WTC11 (cell line): ENCODE results near the gene PI4K2A. TPM values are rescaled to one million over a fixed set of nuclear protein-coding genes. Genes with fewer than 3 reads are reported as not detected.

ENCODE experiments used
- ATAC-seq: fragments of 200-7000 bp; cut with Tn5 transposase; 2 replicates; pipeline ENCODE4 v1.10.0; 2021; ENCODE audit warnings: mild to moderate bottlenecking, moderate library complexity
- CTCF ChIA-PET: fragments of 300-600 bp; sonication (Branson Sonifier 250); formaldehyde crosslinking; loops from one replicate; lab custom pipeline; 2021; ENCODE audit warnings: antibody characterized with exemption; lab: Charles Lee
- POLR2A ChIA-PET: fragments of 350-600 bp; sonication (Branson Sonifier 250); formaldehyde crosslinking; loops from one replicate; lab custom pipeline; 2021; ENCODE audit warnings: antibody characterized with exemption; lab: Charles Lee
- DNase-seq: peaks from one replicate; pipeline ENCODE4 v3.0.0; 2021; ENCODE audit warnings: low spot score
- H3K27ac Mint-ChIP-seq: 2 replicates; pipeline ENCODE4 v1.8.0; 2021; ENCODE audit warnings: mixed read lengths
- H3K27me3 Mint-ChIP-seq: 2 replicates; pipeline ENCODE4 v1.8.0; 2021; ENCODE audit warnings: low read depth, mild to moderate bottlenecking, moderate library complexity, mixed read lengths
- H3K36me3 Mint-ChIP-seq: 2 replicates; pipeline ENCODE4 v1.8.0; 2021; ENCODE audit warnings: mixed read lengths
- H3K4me1 Mint-ChIP-seq: 2 replicates; pipeline ENCODE4 v1.8.0; 2022; ENCODE audit warnings: mixed read lengths
- H3K4me3 Mint-ChIP-seq: 2 replicates; pipeline ENCODE4 v1.8.0; 2021; ENCODE audit warnings: mild to moderate bottlenecking, moderate library complexity, mixed read lengths
- H3K9me3 Mint-ChIP-seq: 2 replicates; pipeline ENCODE4 v1.8.0; 2021; ENCODE audit warnings: mixed read lengths
- AFF4 ChIP-seq: sonication (generic); formaldehyde crosslinking; IDR thresholded peaks from 2 replicates; pipeline ENCODE4 v1.8.1; 2023; ENCODE audit warnings: mild to moderate bottlenecking, missing genetic modification reagents, borderline replicate concordance
- CBFB ChIP-seq: sonication (generic); formaldehyde crosslinking; IDR thresholded peaks from 2 replicates; pipeline ENCODE4 v1.8.1; 2022; ENCODE audit warnings: mild to moderate bottlenecking, low read depth, missing genetic modification reagents
- E2F1 ChIP-seq: sonication (generic); formaldehyde crosslinking; IDR thresholded peaks from 2 replicates; pipeline ENCODE4 v1.8.0; 2022; ENCODE audit warnings: mild to moderate bottlenecking, missing genetic modification reagents
- E2F4 ChIP-seq: sonication (generic); formaldehyde crosslinking; IDR thresholded peaks from 2 replicates; pipeline ENCODE4 v1.8.1; 2022; ENCODE audit warnings: low read depth, mild to moderate bottlenecking, moderate library complexity, missing genetic modification reagents, borderline replicate concordance
- ELF4 ChIP-seq: sonication (generic); formaldehyde crosslinking; IDR thresholded peaks from 2 replicates; pipeline ENCODE4 v1.8.1; 2022; ENCODE audit warnings: low read depth, mild to moderate bottlenecking, moderate library complexity, missing genetic modification reagents
- GABPB1 ChIP-seq: sonication (generic); formaldehyde crosslinking; IDR thresholded peaks from 2 replicates; pipeline ENCODE4 v1.8.1; 2023; ENCODE audit warnings: mild to moderate bottlenecking, missing genetic modification reagents
- GTF2I ChIP-seq: fragments of 250-450 bp; sonication (Bioruptor Pico); conservative IDR thresholded peaks from 2 replicates; pipeline ENCODE4 v1.4.0; 2021; ENCODE audit warnings: mild to moderate bottlenecking
- IRF1 ChIP-seq: sonication (generic); formaldehyde crosslinking; IDR thresholded peaks from 2 replicates; pipeline ENCODE4 v1.8.0; 2023; ENCODE audit warnings: missing genetic modification reagents
- NFATC4 ChIP-seq: fragments of 250-450 bp; sonication (Bioruptor Pico); IDR thresholded peaks from 2 replicates; pipeline ENCODE4 v1.9.0; 2021; ENCODE audit warnings: mild to moderate bottlenecking
- NR3C1 ChIP-seq: sonication (generic); formaldehyde crosslinking; conservative IDR thresholded peaks from 2 replicates; pipeline ENCODE4 v1.8.1; 2023; ENCODE audit warnings: low read depth, mild to moderate bottlenecking, missing genetic modification reagents
- RORB ChIP-seq: fragments of 250-450 bp; sonication (Bioruptor Pico); IDR thresholded peaks from 2 replicates; pipeline ENCODE4 v1.9.0; 2021; ENCODE audit warnings: mild to moderate bottlenecking
- SMAD3 ChIP-seq: sonication (generic); formaldehyde crosslinking; IDR thresholded peaks from 2 replicates; pipeline ENCODE4 v1.8.0; 2022; ENCODE audit warnings: missing genetic modification reagents, mild to moderate bottlenecking, borderline replicate concordance
- SOX15 ChIP-seq: fragments of 250-450 bp; sonication (Bioruptor Pico); IDR thresholded peaks from 2 replicates; pipeline ENCODE4 v1.9.0; 2021; ENCODE audit warnings: mild to moderate bottlenecking
- TCF7 ChIP-seq: sonication (generic); formaldehyde crosslinking; IDR thresholded peaks from 2 replicates; pipeline ENCODE4 v1.8.0; 2022; ENCODE audit warnings: mild to moderate bottlenecking, low read depth, missing genetic modification reagents, moderate library complexity
- TEAD4 ChIP-seq: sonication (generic); formaldehyde crosslinking; IDR thresholded peaks from 2 replicates; pipeline ENCODE4 v1.8.0; 2022; ENCODE audit warnings: mild to moderate bottlenecking, missing genetic modification reagents
- total RNA-seq: library from RNA; stranded (reverse); gene quantifications from 3 replicates; pipeline ENCODE4 v1.2.3, GENCODE V29; 2021
- TF ChIP-seq, protein P1 (sequence below): sonication (generic); formaldehyde crosslinking; IDR thresholded peaks from 2 replicates; pipeline ENCODE4 v1.8.0; 2023; ENCODE audit warnings: missing genetic modification reagents, mild to moderate bottlenecking, borderline replicate concordance
- TF ChIP-seq, protein P2 (sequence below): fragments of 250-450 bp; sonication (Bioruptor Pico); IDR thresholded peaks from 2 replicates; pipeline ENCODE4 v2.1.2; 2022; ENCODE audit warnings: mild to moderate bottlenecking, moderate library complexity

PI4K2A gene
- total RNA-seq, 1 experiment from 2014 or later: 19.5 TPM

DNA sequence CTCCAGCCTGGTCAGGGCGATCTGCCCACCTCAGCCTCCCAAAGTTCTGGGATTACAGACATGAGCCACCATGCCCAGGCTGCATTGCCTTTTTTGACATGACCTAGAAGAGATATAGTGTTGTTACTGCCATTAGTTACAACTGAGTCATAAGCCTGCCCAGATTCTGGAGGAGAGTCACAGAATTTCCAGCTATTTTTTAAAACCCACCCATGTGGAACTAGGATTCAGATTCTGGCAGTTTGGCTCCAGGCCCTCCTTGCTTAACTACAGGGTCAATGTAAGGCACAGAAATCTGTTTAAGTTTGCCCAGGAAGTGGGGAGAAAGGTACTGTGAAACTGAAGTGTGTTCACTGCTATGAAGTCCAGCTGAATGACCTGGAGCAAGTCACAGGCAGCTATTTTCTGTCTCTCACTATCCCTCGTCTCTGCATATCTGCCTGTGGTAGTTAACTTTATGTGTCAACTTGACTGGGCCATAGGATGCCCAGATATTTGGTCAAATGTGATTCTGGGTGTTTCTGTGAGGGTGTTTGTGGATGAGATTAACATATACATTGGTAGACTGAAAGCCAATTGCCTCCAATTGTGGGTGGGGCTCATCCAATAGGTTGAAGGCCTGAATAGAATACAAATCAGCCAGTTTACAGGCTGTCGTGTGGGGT lies 64.7 kb downstream of the PI4K2A start (continued):
- TF ChIP-seq E2F1: no peak
- no peak for TF ChIP-seq ELF4 (CRISPR knock-in tag)

DNA sequence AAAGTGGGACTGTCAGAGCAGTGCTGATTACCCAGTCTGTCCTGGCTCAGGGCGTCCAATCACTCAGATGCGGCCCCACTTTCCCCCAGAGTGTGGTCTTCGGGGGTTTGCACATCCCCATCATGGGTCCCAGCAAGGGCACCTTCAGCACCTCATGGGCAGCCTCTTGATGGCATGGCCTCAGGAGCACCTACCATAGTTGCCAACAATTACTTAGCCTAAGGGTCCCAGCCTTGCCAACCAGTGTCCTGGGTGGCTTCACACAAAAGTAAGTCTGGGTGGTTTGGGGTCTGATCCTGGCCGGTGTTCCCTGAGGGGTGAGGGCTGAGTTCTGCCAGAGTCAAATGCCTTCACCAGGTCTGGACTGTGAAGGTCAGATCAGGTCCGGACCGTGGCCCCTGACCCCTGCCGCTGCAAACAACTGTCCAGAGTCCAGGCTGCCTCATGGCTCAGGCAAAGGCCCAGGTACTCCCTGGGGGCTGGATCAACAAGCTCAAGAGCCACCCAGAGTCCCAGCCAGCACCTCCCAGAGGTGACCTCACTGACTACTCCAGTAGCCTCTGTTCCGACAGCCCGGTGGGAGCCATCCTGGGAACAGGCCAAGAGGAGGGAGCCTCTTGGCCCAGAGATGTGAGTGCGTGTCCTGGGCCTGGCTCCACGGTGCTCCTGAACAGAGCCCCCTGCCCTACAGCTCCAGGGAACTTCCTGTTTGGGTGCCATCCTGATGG lies 66.8 kb downstream of the PI4K2A start:
- Mint-ChIP-seq H3K27ac (no peak overlapping the region), H3K27me3 (peaks cover 14% of the 10 kb centered on the region), H3K36me3 (no peaks in the 10 kb centered on the region), H3K4me3 (no peak overlapping the region), H3K9me3 (no peaks in the 10 kb centered on the region), H3K4me1 (peaks cover 13% of the 10 kb centered on the region)
- ATAC-seq: no peak
- TF ChIP-seq GABPB1 (CRISPR knock-in tag): peak; percentile 26; the same call in 1 of the 2 replicates
- TF ChIP-seq, protein P1, sequence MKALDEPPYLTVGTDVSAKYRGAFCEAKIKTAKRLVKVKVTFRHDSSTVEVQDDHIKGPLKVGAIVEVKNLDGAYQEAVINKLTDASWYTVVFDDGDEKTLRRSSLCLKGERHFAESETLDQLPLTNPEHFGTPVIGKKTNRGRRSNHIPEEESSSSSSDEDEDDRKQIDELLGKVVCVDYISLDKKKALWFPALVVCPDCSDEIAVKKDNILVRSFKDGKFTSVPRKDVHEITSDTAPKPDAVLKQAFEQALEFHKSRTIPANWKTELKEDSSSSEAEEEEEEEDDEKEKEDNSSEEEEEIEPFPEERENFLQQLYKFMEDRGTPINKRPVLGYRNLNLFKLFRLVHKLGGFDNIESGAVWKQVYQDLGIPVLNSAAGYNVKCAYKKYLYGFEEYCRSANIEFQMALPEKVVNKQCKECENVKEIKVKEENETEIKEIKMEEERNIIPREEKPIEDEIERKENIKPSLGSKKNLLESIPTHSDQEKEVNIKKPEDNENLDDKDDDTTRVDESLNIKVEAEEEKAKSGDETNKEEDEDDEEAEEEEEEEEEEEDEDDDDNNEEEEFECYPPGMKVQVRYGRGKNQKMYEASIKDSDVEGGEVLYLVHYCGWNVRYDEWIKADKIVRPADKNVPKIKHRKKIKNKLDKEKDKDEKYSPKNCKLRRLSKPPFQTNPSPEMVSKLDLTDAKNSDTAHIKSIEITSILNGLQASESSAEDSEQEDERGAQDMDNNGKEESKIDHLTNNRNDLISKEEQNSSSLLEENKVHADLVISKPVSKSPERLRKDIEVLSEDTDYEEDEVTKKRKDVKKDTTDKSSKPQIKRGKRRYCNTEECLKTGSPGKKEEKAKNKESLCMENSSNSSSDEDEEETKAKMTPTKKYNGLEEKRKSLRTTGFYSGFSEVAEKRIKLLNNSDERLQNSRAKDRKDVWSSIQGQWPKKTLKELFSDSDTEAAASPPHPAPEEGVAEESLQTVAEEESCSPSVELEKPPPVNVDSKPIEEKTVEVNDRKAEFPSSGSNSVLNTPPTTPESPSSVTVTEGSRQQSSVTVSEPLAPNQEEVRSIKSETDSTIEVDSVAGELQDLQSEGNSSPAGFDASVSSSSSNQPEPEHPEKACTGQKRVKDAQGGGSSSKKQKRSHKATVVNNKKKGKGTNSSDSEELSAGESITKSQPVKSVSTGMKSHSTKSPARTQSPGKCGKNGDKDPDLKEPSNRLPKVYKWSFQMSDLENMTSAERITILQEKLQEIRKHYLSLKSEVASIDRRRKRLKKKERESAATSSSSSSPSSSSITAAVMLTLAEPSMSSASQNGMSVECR (CRISPR knock-in tag): no peak
- ChIA-PET CTCF (interaction anchor here (0.5 to 4.2 kb wide), 7 partner anchors 10 to 31 kb away, joined by 4 to 68 read pairs (median 12); partner anchors contain the start of genes AVPI1 and ZFYVE27), POLR2A (no interaction called here)
- no peak for DNase-seq

DNA sequence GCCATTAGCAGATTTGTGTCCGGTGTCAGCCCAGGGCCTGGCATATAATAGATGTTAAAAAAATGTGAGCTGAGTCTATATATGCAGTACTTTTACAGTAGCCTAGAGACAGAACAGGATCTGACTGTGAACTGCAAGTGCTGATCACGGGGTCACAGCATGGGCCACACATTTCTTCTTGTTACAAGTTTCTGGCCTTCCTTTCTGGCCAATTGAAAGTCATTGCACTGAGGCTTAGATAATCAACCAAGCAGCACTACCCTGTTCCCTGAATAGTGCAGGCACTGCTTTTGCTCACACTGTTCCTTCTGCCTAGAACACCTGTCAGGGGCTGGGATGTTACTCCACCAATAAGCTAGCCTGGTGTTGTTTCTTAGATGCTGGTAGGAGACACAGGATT lies 67.7 kb downstream of the PI4K2A start:
- DNase-seq: no peak
- POLR2A ChIA-PET: interaction anchor here (0.6 to 2.5 kb wide), 2 partner anchors 19 to 362 kb away, joined by 3 to 8 read pairs; no protein-coding TSS in a partner anchor
- H3K27ac Mint-ChIP-seq: no peak overlapping the region
- H3K36me3 Mint-ChIP-seq: no peaks in the 10 kb centered on the region
- H3K4me1 Mint-ChIP-seq: peaks cover 19% of the 10 kb centered on the region
- H3K9me3 Mint-ChIP-seq: no peaks in the 10 kb centered on the region
- peaks cover 11% of the 10 kb centered on the region for H3K27me3 Mint-ChIP-seq
- H3K4me3 Mint-ChIP-seq: no peak overlapping the region
- ATAC-seq: no peak
- no peak for TF ChIP-seq IRF1 (CRISPR knock-in tag)
- no peak for TF ChIP-seq NFATC4 (CRISPR knock-in tag)
- TF ChIP-seq NR3C1 (CRISPR knock-in tag): no peak
- TF ChIP-seq CBFB (CRISPR knock-in tag): no peak
- no peak for TF ChIP-seq TEAD4 (CRISPR knock-in tag)
- TF ChIP-seq AFF4: no peak
- no peak for TF ChIP-seq SOX15 (CRISPR knock-in tag)
- TF ChIP-seq GTF2I (CRISPR knock-in tag): no peak
- no peak for TF ChIP-seq E2F4 (CRISPR knock-in tag)
- TF ChIP-seq TCF7 (CRISPR knock-in tag): no peak
- TF ChIP-seq SMAD3 (CRISPR knock-in tag): no peak
- TF ChIP-seq, protein P2, sequence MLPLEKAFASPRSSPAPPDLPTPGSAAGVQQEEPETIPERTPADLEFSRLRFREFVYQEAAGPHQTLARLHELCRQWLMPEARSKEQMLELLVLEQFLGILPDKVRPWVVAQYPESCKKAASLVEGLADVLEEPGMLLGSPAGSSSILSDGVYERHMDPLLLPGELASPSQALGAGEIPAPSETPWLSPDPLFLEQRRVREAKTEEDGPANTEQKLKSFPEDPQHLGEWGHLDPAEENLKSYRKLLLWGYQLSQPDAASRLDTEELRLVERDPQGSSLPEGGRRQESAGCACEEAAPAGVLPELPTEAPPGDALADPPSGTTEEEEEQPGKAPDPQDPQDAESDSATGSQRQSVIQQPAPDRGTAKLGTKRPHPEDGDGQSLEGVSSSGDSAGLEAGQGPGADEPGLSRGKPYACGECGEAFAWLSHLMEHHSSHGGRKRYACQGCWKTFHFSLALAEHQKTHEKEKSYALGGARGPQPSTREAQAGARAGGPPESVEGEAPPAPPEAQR (CRISPR knock-in tag): no peak
- no peak for TF ChIP-seq RORB (CRISPR knock-in tag)
- TF ChIP-seq, all 79 proteins: peak for 0
- CTCF ChIA-PET: interaction anchor here (0.7 to 4.2 kb wide), 8 partner anchors 11 to 93 kb away, joined by 3 to 68 read pairs (median 11); partner anchors contain the start of gene ZFYVE27
